IPS-18c (cell line): ENCODE results near the gene TCAP.
"Not testable (repeated sequence)": the region's sequence is repeated elsewhere in the genome, so short reads cannot be mapped to it uniquely, and the experiment has no call there.

ENCODE experiments used
- H3K4me3 ChIP-seq: 2 replicates; pipeline ENCODE4 v1.7.0; 2013; ENCODE audit warnings: low read depth, mild to moderate bottlenecking, low read length, moderate library complexity; ENCODE audit not compliant: insufficient read depth
- H3K9me3 ChIP-seq: one replicate; pipeline ENCODE4 v1.6.1; 2013; ENCODE audit warnings: mild to moderate bottlenecking, low read length, moderate library complexity; ENCODE audit not compliant: control insufficient read depth, insufficient read depth

The TCAP gene

DNA sequence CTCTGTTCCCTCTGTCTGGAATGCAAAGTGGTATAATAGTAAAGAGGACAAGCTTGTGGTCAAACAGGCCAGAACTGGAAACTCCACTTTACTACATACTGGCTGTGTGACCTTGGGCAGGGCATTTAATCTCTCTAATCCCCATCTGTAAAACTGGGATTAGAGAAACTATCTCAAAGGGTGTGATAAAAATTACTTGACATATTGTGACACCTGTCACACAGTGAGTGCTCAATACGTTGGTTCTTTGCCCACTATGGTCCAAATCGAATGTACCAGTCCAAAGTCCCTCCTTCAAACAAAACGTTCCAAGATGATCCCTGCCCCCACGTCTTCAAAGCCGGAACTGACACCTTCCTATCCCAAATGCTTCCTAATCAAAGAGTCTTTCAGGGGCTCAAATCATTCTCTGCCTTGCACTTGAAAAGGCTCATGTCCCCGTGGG, 22.0 kb downstream of the TCAP start:
- Histone ChIP-seq H3K4me3 (peak overlapping the region; percentile 95), H3K9me3 (no peaks in the 10 kb centered on the region)

DNA sequence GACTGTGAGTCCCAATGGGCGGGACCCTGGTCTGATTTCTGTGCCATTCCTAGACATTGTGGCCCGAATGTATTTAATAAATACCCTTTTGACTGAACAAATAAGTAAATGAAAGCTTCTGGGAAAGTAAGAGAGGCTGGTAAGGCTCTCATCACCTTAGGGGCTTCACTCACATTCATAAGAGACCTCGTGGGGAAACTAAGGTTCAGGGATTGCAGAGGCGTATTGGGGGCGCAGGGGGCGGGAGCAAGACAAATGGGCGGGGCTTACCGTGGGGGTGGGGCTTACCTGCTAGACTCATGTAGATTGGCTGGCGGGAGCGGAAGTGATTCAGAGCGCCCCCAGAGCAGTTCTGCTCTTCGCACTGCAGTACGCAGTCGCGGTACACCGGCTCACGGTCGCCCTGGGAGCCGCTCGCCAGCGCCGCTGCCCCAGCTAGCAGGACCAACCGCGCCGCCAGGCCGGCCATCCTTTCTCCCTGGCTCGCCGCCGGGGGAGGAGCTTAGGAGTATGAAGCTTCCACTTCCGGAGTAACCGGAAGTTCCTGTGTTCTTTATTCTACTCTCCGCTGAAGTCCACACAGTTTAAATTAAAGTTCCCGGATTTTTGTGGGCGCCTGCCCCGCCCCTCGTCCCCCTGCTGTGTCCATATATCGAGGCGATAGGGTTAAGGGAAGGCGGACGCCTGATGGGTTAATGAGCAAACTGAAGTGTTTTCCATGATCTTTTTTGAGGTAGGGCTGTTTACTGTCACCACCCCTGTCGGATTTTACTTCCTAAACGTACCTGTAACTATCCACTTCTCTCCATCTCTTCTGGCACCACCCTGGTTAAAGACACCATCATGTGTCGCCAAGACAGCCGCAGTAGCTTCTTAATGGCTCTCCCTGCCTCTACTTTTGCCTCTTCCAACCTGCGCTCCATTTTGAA, 22.7 kb downstream of the TCAP start, which contains the start of gene PGAP3:
Gene PGAP3, minus strand, starts transcription at position 512 of the 929 bp plus-strand sequence. Its CDS starts 43 bp downstream, at position 469.
- Histone ChIP-seq H3K4me3 (peak within 1 kb of the TSS; percentile 95), H3K9me3 (no peaks in the 10 kb centered on the region)

DNA sequence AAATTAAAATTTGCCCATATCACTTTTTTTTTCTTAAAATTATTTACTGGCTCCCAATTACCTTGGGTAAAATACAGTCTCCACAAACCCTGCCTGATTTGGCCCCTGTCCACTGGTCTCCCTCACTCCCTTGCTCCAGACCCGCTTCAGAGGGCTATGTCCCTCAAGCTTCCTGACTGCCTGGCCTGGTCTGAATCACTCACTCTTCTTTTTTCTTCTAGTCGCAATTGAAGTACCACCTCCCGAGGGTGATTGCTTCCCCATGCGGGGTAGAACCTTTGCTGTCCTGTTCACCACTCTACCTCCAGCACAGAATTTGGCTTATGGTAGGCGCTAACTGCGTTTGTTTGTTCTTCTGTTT, 23.3 kb downstream of the TCAP start:
- no peaks in the 10 kb centered on the region for H3K9me3 ChIP-seq
- peak overlapping the region; percentile 95 for H3K4me3 ChIP-seq

DNA sequence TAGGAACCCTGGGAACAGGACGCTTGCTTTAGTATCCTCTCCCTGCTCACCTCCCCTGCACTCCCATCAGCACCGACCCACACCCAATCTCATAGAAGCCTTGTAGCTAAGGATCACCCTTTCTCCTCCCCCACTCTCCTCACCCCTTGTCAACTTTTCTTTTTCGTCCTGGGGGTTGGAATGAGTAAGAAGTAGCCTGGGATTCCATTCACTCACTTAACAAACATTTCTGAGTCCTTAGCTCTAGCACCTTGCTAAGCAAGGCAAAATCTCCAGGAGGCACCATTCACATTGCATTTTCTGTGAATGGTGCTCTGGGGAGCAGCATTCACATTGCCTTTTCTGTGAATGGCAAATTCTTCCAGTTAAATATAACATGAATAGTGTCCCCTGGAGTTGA, 23.8 kb downstream of the TCAP start:
- peak overlapping the region; percentile 95; the same call in 1 of the 2 replicates for H3K4me3 ChIP-seq
- no peaks in the 10 kb centered on the region for H3K9me3 ChIP-seq

DNA sequence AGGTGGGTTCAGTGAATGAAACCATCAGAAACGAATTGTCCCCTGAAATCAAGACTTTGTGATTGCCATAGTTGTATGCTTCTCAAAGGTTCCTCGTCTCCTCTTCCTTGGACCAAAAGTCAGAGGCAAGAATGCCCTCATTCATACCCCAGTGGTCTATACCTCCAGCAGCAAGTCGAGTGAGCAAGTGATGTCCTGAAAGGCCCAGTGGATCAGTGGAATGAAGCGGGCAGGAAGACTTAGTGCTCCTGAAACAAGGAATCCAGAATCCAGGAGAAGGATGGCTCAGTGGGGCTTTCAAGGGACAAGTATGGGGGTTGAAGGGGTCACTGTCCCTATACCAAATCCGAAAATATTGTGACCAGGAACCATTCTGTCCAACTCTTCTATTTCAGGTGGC, 29.4 kb downstream of the TCAP start:
- Histone ChIP-seq H3K4me3 (no peak overlapping the region), H3K9me3 (no peaks in the 10 kb centered on the region)

DNA sequence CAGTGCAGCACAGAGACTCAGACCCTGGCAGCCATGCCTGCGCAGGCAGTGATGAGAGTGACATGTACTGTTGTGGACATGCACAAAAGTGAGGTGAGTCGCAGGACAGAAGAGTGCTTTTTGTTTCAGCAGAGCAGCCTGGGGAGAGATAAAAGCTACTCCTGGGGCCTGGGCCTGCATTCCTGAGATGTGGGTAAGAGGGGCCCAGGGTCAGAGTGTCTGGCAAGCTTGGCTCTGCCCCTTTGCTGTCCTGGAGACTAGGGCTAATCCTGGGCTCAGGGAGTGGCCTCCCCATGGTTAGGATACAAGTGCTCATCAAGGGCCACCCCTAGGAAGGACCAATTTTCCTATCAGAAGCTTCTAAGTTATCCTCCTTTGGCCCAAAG, 29.9 kb downstream of the TCAP start:
- no peak overlapping the region for H3K4me3 ChIP-seq
- no peaks in the 10 kb centered on the region for H3K9me3 ChIP-seq

DNA sequence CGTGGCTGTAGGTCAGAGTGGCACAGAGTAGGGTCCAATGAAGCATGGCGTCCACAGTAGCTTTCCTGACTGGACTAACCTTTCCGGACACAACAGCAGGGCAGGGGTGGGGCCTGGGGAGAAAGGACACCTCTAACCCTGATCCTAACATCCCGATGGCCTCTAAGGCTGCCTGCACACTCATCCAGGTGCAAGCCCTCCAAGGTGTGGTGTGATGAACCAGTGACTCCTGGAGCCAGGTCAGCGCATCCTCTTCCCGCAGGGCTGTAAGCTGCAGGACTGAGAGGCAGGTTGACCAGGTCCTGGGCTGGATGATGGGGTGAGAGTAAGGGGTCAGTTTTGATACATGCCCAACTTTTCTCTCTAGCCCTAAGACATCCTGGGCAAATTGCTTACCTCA, 31.6 kb downstream of the TCAP start:
- Histone ChIP-seq H3K4me3 (no peak overlapping the region), H3K9me3 (no peaks in the 10 kb centered on the region)

DNA sequence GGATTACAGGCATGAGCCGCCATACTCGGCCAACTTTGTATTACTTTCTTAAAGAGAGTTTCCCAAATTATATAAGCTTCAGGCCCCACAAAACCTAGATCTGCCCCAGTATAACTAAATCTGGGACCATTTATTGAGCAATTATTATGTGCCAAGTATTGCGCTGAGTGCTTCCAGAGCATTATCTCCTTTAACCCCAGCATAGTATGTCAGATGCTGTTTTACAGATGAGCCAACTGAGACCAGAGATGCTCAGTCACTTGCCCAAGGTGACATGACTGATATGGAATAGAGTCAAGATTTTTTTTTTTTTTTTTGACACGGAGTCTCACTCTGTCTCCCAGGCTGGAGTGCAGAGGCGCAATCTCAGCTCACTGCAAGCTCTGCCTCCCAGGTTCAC, 32.8 kb downstream of the TCAP start:
- Histone ChIP-seq H3K4me3 (no peak overlapping the region), H3K9me3 (no peaks in the 10 kb centered on the region)

DNA sequence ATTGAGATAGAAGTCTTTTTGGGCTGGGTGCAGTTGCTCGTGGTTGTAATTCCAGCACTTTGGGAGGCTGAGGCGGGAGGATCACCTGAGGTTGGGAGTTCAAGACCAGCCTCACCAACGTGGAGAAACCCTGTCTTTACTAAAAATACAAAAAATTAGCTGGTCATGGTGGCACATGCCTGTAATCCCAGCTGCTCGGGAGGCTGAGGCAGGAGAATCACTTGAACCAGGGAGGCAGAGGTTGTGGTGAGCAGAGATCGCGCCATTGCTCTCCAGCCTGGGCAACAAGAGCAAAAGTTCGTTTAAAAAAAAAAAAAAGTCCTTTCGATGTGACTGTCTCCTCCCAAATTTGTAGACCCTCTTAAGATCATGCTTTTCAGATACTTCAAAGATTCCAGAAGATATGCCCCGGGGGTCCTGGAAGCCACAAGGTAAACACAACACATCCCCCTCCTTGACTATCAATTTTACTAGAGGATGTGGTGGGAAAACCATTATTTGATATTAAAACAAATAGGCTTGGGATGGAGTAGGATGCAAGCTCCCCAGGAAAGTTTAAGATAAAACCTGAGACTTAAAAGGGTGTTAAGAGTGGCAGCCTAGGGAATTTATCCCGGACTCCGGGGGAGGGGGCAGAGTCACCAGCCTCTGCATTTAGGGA, 34.1 kb downstream of the TCAP start:
- H3K4me3 ChIP-seq, result peak overlapping the region; percentile 86
- not testable (repeated sequence) for H3K9me3 ChIP-seq

DNA sequence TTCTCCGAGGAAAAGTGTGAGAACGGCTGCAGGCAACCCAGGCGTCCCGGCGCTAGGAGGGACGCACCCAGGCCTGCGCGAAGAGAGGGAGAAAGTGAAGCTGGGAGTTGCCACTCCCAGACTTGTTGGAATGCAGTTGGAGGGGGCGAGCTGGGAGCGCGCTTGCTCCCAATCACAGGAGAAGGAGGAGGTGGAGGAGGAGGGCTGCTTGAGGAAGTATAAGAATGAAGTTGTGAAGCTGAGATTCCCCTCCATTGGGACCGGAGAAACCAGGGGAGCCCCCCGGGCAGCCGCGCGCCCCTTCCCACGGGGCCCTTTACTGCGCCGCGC, 34.6 kb downstream of the TCAP start, which contains the start of gene ERBB2:
Gene ERBB2, plus strand, starts transcription at position 247 of the 330 bp plus-strand sequence. CDS start 175 bp downstream, outside the sequence.
- Histone ChIP-seq H3K9me3 (no peaks in the 10 kb centered on the region), H3K4me3 (peak within 1 kb of the TSS; percentile 86)

DNA sequence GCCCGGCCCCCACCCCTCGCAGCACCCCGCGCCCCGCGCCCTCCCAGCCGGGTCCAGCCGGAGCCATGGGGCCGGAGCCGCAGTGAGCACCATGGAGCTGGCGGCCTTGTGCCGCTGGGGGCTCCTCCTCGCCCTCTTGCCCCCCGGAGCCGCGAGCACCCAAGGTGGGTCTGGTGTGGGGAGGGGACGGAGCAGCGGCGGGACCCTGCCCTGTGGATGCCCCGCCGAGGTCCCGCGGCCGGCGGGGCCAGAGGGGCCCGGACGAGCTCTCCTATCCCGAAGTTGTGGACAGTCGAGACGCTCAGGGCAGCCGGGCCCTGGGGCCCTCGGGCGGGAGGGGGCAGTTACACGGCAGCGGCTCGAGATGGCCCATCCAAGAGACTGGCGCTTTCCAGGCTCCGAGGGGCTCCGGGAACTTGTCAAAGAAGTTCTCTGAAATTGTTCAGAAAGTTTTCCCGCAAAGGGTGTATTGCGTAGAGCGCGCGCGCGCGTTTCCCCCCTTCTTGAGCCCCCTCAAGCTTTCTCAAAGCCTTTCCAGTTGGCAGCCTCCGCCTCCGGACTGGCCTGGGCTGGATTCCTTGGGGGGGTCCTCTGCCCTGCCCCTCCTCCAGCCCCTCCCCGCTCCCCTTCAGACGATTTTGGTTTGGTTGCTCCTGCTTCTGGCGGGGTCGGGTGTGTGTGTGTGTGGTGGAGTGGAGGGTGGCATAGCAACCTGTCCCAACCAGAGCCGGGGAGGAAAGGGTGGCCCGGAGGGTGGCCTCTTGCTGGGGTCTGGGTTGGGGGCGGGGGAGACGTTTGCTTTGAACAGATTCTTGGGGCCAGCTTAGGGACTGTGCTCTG, 35.2 kb downstream of the TCAP start:
- H3K4me3 ChIP-seq, result peak overlapping the region; percentile 86
- H3K9me3 ChIP-seq, result no peaks in the 10 kb centered on the region

DNA sequence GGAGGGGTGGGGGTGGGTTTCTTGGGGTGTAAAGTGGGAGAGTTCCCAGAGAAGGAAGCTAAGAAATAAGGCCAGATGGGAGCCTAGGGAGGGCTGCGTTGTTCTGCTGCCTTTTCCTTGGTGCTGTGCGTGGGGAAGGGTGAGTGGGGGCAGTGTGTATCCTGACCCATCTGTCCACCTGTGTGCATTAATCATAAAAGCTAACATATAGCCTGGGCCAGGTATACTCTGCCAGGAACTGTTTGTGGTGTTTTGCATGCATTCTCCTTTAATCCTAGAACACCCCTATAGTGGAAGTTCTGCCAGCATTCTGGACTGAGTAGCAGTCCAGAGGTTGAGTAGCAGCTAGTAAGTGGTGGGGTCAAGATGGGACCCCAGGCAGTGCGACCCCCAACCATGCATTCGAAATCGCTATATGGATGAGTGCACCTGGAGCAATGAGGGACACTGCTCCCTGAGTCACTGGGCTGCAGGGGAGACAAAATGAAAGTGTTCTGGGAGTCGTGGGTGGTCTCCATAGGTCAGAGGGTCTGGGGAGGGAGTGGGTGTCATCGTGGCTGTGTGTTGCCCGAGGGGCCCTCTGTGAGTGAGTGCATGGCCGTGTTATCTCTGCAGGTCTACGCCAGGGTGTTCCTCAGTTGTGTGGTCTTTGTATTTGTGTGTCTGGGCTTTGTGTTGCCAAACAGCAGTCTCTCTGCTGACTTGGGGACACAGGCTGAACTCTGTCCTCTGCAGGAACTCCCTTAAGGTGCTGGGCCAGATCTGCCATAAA, 36.0 kb downstream of the TCAP start:
- H3K4me3 ChIP-seq, result peak overlapping the region; percentile 86
- no peaks in the 10 kb centered on the region for H3K9me3 ChIP-seq

DNA sequence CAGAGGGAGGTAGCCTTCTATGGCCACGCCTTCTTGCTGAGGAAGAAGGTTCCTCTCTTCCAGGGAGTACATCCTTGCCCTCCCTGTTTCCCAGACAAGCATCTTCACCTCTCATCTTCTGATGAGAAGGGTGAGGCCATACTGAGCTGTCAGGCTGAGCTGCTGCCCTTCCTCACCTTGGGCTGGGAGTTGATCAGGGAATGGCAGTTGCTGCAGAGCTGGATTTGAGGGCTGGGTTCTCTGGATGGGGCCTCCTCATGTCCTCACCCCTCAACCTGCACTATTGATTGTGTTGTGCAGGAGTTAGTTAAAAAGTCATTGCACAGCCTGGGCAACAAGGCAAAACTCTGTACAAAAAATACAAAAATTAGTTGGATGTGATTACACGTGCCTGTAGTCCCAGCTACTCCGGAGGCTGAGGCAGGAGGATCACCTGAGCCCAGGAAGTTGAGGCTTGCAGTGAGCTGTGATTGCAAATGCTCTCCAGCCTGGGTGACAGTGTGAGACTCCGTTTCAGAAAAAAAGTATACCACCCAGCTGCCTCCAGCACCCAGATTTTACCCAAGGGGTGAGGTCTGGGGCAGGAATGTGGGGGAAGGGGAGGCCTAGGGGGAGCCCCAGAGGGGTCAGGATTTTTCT, 36.8 kb downstream of the TCAP start:
- Histone ChIP-seq H3K9me3 (no peaks in the 10 kb centered on the region), H3K4me3 (peak overlapping the region; percentile 86)

DNA sequence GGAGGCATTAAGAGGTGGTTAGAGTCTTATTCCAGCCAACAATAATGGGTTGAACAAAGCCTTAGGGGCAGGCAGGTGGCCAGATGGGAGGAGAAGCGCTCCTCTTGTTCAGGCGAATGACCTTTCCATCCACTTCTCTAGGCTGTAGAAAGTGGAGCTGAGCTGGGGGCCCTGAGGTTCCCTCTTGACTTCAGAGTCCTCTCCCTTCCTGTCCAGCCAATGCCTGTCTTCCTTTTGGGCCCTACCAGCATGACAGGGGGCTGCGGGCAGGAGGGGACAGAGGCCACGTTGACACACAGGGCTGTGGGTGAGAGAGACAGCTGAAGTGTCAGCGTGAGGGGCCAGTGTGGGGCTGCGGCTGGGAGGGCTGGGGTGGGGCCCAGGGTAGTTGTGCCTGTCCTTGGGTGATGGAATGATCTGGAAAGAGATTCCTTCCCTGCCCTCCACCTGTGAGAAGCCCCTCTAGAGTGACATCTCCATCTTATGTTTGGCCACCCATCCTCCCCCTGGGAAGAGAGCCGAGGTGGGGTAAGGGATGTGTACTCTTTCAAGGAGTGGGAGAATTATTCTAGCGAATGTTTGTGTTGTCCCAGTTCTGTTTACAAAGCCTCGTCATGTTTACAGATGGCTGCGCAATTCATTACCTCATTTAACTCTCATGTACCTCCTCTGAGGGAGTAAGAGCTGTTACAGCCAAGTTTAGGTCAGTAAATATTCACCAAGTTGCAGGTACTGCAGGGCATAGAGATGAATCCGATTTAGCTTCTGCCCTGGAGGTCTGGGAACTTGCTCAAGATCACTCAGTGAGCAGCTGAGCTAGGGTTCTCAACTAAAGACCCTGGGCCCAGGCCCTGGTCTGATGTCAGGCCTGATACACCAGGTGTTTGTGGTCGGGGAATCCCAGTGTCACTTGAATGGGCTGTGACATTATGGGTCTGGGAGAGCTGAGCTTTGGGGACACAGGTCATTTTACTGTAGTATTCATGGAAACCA, 38.0 kb downstream of the TCAP start:
- H3K4me3 ChIP-seq, result no peak overlapping the region

DNA sequence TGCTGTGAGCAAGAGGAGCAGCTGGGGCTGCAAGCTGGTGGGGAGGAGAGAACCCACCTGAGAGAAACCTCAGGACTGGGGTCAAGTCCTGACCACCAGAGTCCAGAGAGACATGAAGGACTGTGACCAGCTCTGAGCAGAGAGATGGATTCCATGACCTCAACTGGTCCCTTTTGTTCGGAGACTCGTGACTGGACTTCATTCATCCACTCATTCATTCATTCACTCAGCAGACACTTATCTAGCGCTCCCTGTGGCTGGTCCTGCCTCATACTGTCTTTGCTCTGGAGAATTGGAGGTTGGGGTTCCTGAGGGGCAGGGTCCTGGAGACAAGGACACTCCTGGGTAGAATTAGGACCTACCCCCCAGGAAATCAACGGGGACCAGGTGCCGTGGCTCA, 38.8 kb downstream of the TCAP start:
- Histone ChIP-seq H3K9me3 (no peaks in the 10 kb centered on the region), H3K4me3 (no peak overlapping the region)

More for the DNA sequence above, 38.0 kb downstream of the TCAP start:
- no peaks in the 10 kb centered on the region for H3K9me3 ChIP-seq
